ENCODE results near the gene ABI3BP.
"Not testable (repeated sequence)": the region's sequence is repeated elsewhere in the genome, so short reads cannot be mapped to it uniquely, and the experiment has no call there.

Gene ABI3BP, protein sequence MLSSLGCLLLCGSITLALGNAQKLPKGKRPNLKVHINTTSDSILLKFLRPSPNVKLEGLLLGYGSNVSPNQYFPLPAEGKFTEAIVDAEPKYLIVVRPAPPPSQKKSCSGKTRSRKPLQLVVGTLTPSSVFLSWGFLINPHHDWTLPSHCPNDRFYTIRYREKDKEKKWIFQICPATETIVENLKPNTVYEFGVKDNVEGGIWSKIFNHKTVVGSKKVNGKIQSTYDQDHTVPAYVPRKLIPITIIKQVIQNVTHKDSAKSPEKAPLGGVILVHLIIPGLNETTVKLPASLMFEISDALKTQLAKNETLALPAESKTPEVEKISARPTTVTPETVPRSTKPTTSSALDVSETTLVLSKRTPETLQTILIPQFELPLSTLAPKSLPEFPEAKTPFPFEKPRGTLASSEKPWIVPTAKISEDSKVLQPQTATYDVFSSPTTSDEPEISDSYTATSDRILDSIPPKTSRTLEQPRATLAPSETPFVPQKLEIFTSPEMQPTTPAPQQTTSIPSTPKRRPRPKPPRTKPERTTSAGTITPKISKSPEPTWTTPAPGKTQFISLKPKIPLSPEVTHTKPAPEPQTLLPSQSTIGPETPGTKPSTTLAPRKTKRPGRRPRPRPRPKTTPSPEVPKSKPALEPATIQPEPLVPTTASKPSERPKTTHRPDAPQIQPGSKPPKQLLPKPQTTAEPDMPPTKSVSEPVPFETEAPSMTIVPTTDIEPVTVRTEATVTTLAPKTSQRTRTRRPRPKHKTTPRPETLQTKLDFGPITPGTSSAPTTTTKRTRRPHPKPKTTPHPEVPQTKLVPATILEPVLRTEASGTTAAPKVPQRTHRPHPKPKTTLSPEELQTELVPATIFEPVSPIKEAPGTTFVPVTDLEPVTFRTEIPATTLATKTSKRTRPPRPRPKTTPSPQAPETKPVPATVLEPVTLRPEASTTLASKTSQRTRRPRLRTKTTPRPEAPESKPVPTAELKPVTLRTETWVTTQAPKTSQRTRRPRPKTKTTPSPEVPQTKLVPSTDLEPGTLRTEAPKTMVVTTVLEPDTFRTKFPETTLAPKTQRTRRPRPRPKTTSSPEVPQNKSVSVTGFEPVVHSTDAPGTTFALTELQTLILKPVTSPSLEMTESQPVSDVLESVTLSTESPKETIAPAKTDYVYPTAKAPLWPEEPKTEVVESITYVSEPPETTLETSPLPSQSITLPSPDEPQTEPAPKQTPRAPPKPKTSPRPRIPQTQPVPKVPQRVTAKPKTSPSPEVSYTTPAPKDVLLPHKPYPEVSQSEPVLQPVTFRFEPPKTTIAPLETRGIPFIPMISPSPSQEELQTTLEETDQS (N-terminal part only)

DNA sequence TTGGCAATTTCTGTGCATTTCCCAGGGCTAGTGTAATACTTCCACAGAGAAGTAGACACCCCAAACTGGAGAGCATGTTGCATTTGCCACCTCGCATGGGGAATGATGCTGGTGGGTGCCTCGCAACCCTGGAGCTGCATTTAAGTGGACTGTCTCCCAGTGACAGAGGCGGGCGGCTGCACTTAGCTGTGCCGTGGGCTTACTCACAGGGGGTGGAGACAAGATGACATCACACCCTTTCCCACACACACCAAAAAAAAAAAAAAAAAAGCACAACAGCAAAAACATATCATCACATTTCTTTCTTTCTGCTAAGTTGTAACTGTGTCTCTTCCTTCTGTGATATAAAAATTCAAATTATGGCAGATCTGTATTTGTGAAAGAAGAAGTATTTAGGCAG, at the start of gene ABI3BP:
ABI3BP (minus strand) TSS at position 113 of the 400 bp plus-strand sequence; CDS start at position 76, 37 bp downstream.
- DNase-seq (ENCODE audit: extremely low read depth in 1 of 2, low read depth in 1 of 2), result peak in 1 of 2 donors; percentile 7

DNA sequence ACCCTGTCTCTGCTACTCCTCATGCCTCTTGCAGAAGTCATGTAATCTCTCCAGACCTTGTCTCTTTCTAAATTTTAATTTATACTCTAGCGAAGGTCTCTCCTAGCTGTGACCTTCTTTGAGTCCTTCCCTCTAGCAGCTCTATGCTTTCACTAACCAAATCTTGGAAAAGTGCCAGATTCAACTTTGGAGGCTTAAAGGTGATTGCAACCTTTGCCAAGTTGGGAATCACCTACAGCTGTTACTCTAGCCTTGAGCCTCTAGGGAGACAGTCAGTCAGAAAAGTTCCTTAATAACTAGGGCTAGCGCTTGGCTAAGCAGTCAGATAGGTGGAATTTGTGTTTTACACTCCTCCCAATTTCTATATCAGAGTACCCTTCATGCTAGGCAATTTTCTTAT, 46.1 kb upstream of the ABI3BP start:
- DNase-seq (ENCODE audit: extremely low read depth in 1 of 2, low read depth in 1 of 2), result no peak

DNA sequence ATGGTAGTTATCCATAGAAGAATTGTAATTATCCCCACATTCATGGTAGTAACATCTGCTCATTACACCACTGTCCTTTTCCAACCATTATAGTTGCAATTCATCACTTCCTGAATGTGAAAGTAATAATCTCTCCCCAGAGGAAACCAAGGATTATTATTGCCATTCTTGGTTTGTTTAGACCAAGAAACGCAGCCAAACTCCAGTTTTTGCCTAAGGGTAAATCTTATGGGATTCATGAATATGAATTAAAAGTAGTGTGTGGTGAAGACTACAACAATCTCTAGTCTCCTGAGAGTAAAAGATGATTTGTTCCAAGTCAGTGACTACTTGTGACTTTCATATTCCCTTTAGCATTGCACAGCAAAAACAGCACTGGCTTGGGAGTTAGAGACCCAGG, 45.7 kb upstream of the ABI3BP start:
- no peak for DNase-seq (ENCODE audit: extremely low read depth in 1 of 2, low read depth in 1 of 2)

DNA sequence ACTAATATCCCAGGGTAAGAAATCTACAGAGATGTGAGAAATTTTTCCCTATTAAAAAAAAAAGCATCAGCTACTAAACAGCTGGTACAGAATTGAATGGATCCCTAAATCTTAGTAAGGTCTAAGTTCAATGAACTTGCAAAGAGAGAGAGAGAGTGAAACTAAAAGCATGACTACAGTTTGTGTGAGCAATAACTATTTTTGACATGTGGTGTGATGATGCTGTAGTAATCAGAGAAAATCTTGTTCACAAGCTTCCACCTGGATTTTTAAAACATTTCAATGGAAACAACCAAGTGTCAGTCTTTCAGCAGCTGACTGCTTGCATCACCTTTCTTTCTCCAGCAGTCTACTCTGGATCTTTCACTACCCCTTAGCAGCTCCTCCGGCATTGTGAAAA, 45.2 kb upstream of the ABI3BP start:
- no peak for DNase-seq (ENCODE audit: extremely low read depth in 1 of 2, low read depth in 1 of 2)

DNA sequence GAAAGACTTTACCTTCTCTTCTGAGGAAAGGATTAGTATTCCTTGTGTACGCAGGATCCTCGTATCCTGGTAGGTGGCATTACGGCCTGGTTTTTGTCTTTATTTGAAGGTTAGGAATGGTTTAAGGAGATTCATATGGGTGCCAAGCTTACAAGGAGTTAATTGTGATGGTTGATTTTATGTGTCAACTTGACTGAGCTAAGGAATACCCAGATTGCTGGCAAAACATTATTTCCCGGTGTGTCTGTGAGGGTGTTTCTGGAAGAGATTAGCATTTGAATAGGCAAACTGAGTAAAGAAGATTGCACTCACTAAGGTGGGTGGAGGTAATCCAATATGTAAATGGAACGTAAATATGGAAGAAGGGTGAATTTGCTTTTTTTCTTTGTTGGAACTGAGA, 44.4 kb upstream of the ABI3BP start:
- no peak for DNase-seq (ENCODE audit: extremely low read depth in 1 of 2, low read depth in 1 of 2)

DNA sequence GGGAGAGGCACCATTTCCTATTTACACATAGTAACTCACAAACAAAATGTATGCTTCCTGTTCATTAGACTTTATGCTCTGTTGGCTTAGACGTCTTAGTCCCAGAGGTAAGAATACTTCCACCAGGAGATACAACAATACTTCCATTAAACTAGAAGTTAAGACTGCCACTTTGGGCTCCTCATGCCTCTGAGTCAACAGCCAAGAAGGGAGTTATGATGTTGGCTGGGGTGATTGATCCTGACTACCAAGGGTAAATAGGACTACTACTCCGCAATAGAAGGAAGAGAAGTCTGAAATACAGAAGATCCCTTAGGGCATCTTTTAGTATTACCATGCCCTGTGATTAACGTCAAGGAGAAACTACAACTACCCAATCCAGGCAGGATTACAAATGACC, 43.5 kb upstream of the ABI3BP start:
- DNase-seq (ENCODE audit: extremely low read depth in 1 of 2, low read depth in 1 of 2), result no peak

DNA sequence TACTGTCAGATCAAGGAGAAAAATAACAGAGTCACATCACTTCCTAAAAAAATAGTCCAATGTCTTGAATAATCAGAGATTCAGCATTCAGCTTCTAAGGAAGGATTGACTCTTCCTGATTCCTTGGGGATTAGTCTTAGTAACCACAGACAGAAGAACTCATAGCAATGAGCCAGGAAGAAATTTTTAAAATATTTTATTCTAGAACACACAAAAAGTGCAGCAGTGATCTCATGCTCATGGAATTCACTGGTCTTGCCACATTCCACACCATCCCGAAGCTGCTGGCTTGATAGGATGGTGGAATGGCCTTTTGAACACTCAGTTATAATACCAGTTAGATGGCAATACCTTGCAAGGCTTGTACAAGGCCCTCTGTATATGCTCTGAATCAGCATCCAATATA, 43.0 kb upstream of the ABI3BP start:
- DNase-seq (ENCODE audit: extremely low read depth in 1 of 2, low read depth in 1 of 2), result no peak

DNA sequence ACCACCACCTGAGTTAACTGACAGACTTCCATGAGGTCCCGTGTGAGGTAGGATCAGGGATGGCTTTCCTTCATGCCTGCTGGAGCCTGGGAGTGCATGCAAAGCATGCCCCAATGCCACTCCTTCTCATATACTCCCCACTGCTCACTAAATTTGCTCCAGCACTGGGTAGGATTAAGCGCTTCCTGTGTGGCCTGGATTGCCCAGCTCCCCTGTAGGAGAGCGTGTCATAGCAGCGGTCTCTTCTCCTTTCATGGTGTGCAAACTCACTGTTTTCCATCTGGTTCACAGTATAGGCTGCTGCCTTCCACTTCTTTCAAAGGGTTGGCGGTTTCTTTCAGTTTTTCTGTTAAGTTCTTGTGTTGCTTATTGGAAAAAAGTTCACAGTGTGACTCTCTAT, 34.1 kb upstream of the ABI3BP start:
- DNase-seq (ENCODE audit: extremely low read depth in 1 of 2, low read depth in 1 of 2), result no peak

DNA sequence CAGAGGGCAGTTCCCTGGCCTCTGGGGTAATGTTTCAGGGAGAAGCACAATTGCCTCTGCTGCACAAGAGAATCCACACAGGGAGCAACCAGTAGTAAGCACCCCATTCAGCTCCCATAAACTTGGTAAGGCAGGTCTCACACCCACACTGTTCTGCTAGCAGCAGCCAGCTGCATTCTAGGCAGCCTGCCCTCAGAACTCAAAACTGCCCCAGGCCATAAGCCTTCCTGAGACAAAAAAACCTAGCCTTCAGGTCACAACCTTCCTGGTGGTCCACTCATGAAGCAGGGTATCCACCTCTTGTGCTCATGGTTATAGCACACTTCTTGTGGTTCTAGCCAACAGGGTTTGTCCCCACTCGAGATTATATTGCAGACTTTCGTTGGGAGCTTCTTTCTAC, 33.7 kb upstream of the ABI3BP start:
- DNase-seq (ENCODE audit: extremely low read depth in 1 of 2, low read depth in 1 of 2), result no peak

DNA sequence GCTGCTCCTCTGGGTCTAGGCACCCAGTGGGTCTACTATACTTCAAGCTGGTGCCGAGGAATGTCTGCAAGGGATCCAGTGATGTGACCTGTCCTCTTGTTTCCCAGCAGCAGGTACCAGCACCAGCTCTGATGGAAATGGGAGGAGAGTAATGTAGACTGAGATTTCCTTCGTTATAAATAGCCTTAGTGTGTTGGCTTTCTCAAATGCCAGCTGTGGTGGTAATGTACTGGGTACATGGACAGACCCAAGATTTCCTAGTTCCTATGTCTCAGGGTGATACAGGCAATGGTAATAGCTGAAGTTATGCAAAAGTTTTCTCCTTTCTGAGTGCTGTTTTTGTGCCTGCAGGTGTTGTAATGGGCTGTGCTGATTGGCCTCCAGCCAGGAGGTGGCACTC, 33.0 kb upstream of the ABI3BP start:
- no peak for DNase-seq (ENCODE audit: extremely low read depth in 1 of 2, low read depth in 1 of 2)

DNA sequence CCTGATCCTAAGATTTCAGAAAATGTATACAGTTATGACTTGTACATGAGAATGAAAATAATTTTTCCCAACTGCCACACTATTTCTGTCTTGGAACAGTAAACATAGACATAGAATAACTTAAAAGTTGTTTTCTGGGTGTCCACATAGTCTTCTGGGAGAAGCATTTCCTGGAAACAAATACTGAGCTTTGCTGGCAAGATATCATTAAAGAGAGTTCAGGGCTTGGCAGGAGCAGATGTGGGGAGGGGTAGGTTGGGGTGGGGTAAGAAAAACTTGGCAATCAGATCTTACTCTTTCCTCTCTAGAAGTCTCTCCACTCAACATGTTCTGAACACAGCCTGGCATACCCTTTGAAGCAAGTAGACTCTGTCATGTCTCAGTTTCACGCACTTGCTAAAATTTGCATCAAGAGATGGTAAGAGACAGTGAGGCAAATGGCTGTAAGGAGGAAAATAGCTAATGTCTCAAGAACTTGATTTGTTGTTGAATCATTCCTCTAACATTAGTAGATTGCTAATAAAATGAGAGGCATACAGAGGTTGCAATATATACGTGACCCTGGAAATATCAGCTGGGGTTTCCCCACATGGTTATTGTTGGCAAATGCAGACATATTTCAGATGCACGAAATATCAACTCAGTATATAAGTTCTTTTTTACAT, 27.3 kb upstream of the ABI3BP start:
- DNase-seq (ENCODE audit: extremely low read depth in 1 of 2, low read depth in 1 of 2), result no peak

DNA sequence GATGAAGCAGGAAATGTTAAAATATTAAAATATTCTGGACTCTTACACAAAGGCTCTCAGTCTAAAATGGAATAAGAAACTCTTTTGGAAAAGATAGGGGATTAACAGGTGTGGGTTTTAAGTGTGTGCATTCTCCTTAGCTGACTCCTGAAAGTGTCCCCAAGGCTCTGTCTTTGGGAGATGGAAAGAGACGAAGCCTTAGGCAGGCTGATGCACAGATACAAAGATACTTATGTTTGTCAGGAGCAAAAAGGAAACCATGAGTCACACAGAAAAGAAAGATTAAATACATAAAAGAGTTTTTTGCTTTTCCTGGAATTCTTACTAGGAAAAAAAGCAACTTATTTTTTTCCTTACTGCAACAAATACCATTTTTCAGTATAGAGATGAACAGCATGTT, 23.8 kb upstream of the ABI3BP start:
- no peak for DNase-seq (ENCODE audit: extremely low read depth in 1 of 2, low read depth in 1 of 2)

DNA sequence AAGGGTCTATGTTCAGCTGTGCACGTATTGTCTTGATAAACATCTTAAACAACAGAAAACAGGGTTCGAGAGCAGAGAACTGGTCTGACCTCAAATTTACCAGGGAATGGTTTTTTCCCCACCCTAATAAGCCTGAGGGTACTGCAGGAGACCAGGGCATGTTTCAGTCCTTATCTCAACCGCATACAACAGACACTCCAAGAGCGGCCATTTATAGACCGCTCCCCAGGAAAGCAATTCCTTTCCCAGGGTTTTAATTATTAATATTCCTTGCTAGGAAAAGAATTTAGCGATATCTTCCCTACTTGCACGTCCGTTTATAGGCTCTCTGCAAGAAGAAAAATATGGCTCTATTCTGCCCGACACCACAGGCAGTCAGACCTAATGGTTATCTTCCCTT, 19.1 kb upstream of the ABI3BP start:
- not testable (repeated sequence) for DNase-seq (ENCODE audit: extremely low read depth in 1 of 2, low read depth in 1 of 2)

DNA sequence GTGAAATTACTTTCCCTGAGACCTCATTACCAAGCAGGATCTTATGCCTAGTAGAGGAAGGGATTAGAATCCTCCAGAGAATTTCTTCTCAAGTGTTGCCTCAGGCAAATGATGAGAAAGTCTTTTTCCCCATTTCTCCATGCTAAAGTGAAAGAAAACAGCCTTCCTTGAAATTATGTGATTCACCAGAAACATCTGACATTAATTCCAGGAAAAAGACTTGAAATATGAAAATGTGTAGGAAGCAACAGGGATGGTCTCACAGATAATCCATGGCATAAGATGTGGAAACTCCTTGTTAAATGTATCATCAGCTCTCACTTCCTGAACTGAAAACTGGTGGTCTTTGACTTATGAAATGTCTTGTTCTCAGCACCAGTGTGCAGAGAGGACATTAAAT, 17.9 kb upstream of the ABI3BP start:
- no peak for DNase-seq (ENCODE audit: extremely low read depth in 1 of 2, low read depth in 1 of 2)

DNA sequence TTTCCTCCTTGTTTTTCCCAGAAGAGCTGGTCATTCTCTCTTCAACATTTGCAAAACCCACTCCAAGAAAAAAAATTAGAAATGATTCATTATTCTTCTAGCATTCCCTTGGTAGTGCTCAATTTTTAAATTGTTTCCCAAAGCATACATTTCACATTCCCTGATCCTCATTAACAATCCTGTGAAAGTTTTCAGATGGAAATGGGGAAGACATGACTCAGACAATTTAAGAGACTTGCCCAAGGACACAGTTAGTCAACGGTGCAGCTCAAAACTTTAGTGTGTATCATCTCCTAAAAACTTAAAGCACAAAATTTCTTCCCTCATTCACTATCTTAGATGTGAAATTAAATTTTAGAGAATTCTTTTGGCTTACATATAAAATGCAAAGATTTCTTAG, 17.1 kb upstream of the ABI3BP start:
- DNase-seq (ENCODE audit: extremely low read depth in 1 of 2, low read depth in 1 of 2), result no peak

DNA sequence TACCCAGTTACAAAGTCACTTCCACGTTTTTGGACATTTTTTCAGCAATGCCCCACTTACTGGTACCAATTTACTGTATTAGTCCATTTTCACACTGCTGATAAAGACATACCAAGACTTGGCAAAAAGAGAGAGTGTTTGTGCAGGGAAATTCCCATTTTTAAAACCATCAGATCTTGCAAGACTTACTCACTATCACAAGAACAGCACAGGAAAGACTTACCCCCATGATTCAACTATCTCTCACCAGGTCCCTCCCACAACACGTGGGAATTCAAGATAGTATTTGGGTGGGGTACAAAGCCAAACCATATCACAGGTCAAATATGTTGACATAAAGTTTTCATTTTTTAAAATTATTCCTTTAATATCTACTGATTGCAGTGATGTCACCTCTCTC, 16.2 kb upstream of the ABI3BP start:
- no peak for DNase-seq (ENCODE audit: extremely low read depth in 1 of 2, low read depth in 1 of 2)

DNA sequence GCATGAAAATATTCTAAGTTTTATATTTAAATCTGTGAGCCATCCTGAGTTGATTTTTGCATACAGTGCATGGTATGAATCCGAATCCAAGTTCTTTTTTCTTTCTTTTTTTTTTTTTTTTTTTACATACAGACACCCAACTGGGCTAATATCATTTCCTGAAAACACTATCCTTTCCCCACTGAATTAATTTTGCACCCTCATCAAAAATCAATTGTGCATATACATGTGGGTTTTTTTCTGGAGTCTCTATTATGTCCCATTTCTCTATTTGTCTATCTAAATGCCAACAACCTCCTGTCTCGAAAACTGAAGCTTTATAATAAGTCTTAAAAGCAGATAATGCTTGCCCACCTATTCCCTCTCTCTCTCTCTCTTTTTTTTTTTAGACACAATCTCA, 5.9 kb upstream of the ABI3BP start:
- DNase-seq (ENCODE audit: extremely low read depth in 1 of 2, low read depth in 1 of 2), result no peak

DNA sequence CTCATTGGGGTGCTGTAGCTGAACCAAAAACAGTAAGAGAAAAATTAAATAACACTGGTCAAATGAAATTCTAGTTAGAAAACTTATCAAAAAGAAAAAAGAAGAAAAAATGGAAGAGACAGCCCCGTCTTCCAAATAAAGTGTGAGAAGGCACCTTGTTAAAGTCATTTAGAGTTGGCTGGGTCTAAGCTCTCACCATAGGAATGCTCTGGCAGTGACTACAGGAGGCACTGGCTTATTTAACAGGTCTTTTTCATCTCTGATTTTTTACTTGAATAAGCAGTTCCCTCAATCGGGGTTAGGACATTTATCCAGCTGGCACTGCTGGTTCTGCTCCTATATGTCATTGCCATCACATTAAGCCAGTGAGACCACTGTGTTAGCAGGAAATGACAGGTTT, 1.6 kb upstream of the ABI3BP start:
- no peak for DNase-seq (ENCODE audit: extremely low read depth in 1 of 2, low read depth in 1 of 2)

DNA sequence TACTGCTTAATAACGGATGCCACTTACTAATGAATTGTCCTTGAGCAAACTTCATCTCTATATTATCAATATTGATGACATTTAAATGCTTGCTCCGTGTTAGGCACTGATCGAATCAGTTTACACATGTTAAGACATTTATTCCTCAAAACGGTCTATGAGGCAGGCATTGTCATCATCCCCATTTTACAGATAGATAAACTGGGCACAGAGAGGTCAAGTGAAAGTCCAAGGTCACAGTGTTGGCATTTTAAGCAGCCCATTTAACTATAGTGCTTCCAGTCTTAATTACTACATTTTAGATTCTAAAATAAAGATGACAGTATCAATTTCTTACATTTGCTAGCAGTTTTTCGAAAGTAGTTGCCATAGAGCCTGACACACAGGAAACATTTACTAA, 966 bp upstream of the ABI3BP start:
- no peak for DNase-seq (ENCODE audit: extremely low read depth in 1 of 2, low read depth in 1 of 2)

DNA sequence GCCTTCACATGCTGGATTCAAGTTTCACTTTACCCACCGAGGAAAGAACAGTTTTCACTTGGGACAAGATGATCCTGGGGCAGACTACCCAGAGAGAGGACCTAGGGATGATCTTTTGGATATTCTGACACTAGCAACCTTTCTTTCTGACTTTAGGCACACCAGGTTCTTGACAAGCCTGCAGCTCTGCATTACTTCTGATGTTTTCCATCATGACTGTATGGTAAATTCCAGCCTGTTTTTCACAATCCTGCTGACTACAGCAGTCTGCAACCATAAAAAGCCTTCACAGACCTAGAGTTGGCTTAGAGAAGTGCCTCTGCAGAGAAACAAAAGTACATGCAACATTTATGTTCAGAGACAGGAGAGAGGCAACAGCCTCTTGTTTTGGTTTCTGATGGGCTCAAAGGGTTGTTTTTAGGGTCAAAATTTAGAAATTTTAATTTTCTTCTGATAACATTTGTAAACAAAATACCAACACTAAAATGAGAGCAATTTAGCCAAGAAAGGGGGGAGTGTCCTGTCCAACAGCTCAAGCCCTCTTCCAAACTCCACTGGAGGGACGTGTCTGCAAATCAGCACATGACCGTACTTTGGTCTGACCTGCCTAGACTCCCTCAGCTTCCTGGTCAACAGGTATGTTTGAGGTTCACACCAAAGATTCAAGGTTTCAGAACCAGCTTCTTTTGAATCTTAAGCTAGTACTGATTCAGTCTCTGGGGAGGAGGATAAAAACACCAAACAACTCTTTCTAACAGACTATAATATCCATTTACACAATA, 799 bp downstream of the ABI3BP start:
- DNase-seq (ENCODE audit: extremely low read depth in 1 of 2, low read depth in 1 of 2), result no peak

Data from stimulated activated CD8-positive, alpha-beta memory T cell treated with anti-CD3 and anti-CD28 coated beads, Interleukin-7, amount 100 ng/mL, for 48 hours (primary cell).